Panc1 (cell line): ENCODE results near the gene SHROOM3. TPM values are rescaled to one million over a fixed set of nuclear protein-coding genes. Genes with fewer than 3 reads are reported as not detected.

Source experiments
- ATAC-seq: fragments of 200-7000 bp; cut with Tn5 transposase; 2 replicates; pipeline ENCODE4 v1.9.1; 2020; ENCODE audit warnings: mild to moderate bottlenecking, moderate library complexity
- BruUV-seq: library from RNA; stranded (reverse); fragments of 400-500 nt; replicated peaks from 2 replicates; lab custom pipeline; 2021; lab: Mats Ljungman, UMichigan
- CTCF ChIA-PET: fragments of 300-600 bp; sonication (Branson Sonifier 250); formaldehyde crosslinking; loops from one replicate; lab custom pipeline; 2022; ENCODE audit warnings: antibody characterized with exemption; lab: Charles Lee
- POLR2A ChIA-PET: fragments of 300-600 bp; sonication (Branson Sonifier 250); formaldehyde crosslinking; loops from one replicate; lab custom pipeline; 2022; ENCODE audit warnings: antibody characterized with exemption; lab: Charles Lee
- DNase-seq: peaks from one replicate; pipeline ENCODE4 v3.0.0-alpha.2; 2010; ENCODE audit warnings: low read depth, low spot score
- H3K27ac ChIP-seq: 2 replicates; pipeline ENCODE4 v1.5.1; 2011; ENCODE audit warnings: mild to moderate bottlenecking, low read length, inconsistent platforms
- H3K27me3 ChIP-seq: fragments of 200-500 bp; sonication (Bioruptor generic); 2 replicates; pipeline ENCODE4 v1.6.0; 2014; ENCODE audit warnings: low read length, inconsistent platforms; ENCODE audit not compliant: control insufficient read depth, insufficient read depth
- H3K36me3 ChIP-seq: fragments of 200-500 bp; sonication (Bioruptor generic); 2 replicates; pipeline ENCODE4 v1.5.1; 2014; ENCODE audit warnings: inconsistent platforms, mild to moderate bottlenecking, low read length, moderate library complexity; ENCODE audit not compliant: control insufficient read depth, insufficient read depth
- H3K4me1 ChIP-seq: 2 replicates; pipeline ENCODE4 v1.5.1; 2011; ENCODE audit warnings: inconsistent platforms, mild to moderate bottlenecking, low read length, moderate library complexity; ENCODE audit not compliant: control insufficient read depth, insufficient read depth
- H3K4me3 ChIP-seq, 2 experiments: 2 replicates each; pipeline ENCODE4 v1.5.1; 2011 to 2012; ENCODE audit warnings: low read depth in 2 of 2, low read length in 2 of 2, mild to moderate bottlenecking in 2 of 2, inconsistent platforms in 1 of 2, moderate library complexity in 1 of 2
- H3K9me3 ChIP-seq: fragments of 200-500 bp; sonication (Bioruptor generic); 2 replicates; pipeline ENCODE4 v1.5.1; 2014; ENCODE audit warnings: low read depth, mild to moderate bottlenecking, inconsistent platforms, low read length, moderate library complexity; ENCODE audit not compliant: control insufficient read depth, insufficient read depth
- CTCF ChIP-seq: fragments of 450-650 bp; IDR thresholded peaks from 2 replicates; pipeline ENCODE4 v1.5.1; 2017; ENCODE audit warnings: mild to moderate bottlenecking
- POLR2AphosphoS5 ChIP-seq: IDR thresholded peaks from 2 replicates; pipeline ENCODE4 v1.6.1; 2012; ENCODE audit warnings: mild to moderate bottlenecking, low read depth, low read length, moderate library complexity
- REST ChIP-seq, 2 experiments: IDR thresholded peaks; 2 replicates each; pipeline ENCODE4 v1.6.1; 2011 to 2012; ENCODE audit warnings: low read depth in 2 of 2, control low read depth in 1 of 2, low read length in 1 of 2, mild to moderate bottlenecking in 1 of 2, moderate library complexity in 1 of 2; ENCODE audit not compliant: insufficient read depth in 1 of 2
- SIN3A ChIP-seq: IDR thresholded peaks from 2 replicates; pipeline ENCODE4 v1.6.1; 2012; ENCODE audit warnings: low read depth, mild to moderate bottlenecking, low read length, moderate library complexity, borderline replicate concordance; ENCODE audit not compliant: insufficient read depth
- TCF7L2 ChIP-seq: IDR thresholded peaks from 2 replicates; pipeline ENCODE4 v1.6.1; 2011; ENCODE audit warnings: mild to moderate bottlenecking, low read depth, low read length, inconsistent platforms
- in situ Hi-C: cut with HindIII; loops from 2 replicates; pipeline ENCODE4 v1.10.0; 2016; ENCODE audit warnings: low sequenced_read_pairs, low pct_unique_long_range_greater_than_20kb
- intact Hi-C: fragments of 100-400 bp; cut with micrococcal nuclease; formaldehyde crosslinking; loops from one replicate; pipeline ENCODE4 v1.10.0; 2022; ENCODE audit not compliant: unreplicated experiment
- total RNA-seq: library from RNA; stranded (reverse); gene quantifications from one replicate; pipeline ENCODE4 v1.2.1, GENCODE V29; 2021; ENCODE audit not compliant: unreplicated experiment

SHROOM3 gene
- total RNA-seq, 1 experiment from 2014 or later: 7.2 TPM

- in situ Hi-C loops: no loop called here
- ATAC-seq: no peak
These were observed 57.0 kb downstream of the SHROOM3 start for GRCh38 chr4:76492055-76492454.

GRCh38 chr4:76494243-76494642, 59.2 kb downstream of the SHROOM3 start:
- Histone ChIP-seq H3K36me3 (no peaks in the 10 kb centered on the region), H3K27me3 (no peaks in the 10 kb centered on the region), H3K4me3 (no peak overlapping the region), H3K27ac (no peak overlapping the region), H3K9me3 (no peaks in the 10 kb centered on the region), H3K4me1 (no peaks in the 10 kb centered on the region)
- TF ChIP-seq SIN3A (no peak), TCF7L2 (no peak), POLR2AphosphoS5 (no peak), REST (IDR thresholded peaks at IDR 0.05; ENCODE audit: insufficient read depth in 1 of 2, low read depth in 2 of 2, low read length in 1 of 2) (no peak), CTCF (no peak)
- no TSS peak for BruUV-seq
- no peak for ATAC-seq
- POLR2A ChIA-PET: no interaction called here
- in situ Hi-C loops: no loop called here
- CTCF ChIA-PET: no interaction called here
- intact Hi-C loops: no loop called here
- no peak for DNase-seq

More at GRCh38 chr4:76492055-76492454, 57.0 kb downstream of the SHROOM3 start:
- no peaks in the 10 kb centered on the region for H3K36me3 ChIP-seq
- intact Hi-C loops: no loop called here
- no peaks in the 10 kb centered on the region for H3K27me3 ChIP-seq
- no peak for TF ChIP-seq POLR2AphosphoS5
- TF ChIP-seq CTCF: no peak
- H3K4me1 ChIP-seq: no peaks in the 10 kb centered on the region
- ChIA-PET CTCF (no interaction called here), POLR2A (no interaction called here)
- H3K27ac ChIP-seq: no peak overlapping the region
- H3K9me3 ChIP-seq: no peaks in the 10 kb centered on the region
- BruUV-seq: no TSS peak
- H3K4me3 ChIP-seq: no peak overlapping the region
- no peak for DNase-seq
